DOHH2 (cell line): ENCODE measurements around the gene CACNA1B.

Experiments
- H3F3A ChIP-seq: fragments of 200-600 bp; sonication (generic), shearing (Covaris generic); 2 replicates; pipeline ENCODE4 v1.6.0; 2016; ENCODE audit warnings: antibody characterized with exemption, mild to moderate bottlenecking; ENCODE audit not compliant: control insufficient read depth, insufficient read depth
- H3K27ac ChIP-seq: fragments of 200-600 bp; sonication (generic); 2 replicates; pipeline ENCODE4 v1.5.1; 2014; ENCODE audit warnings: low read depth, mild to moderate bottlenecking, low read length, moderate library complexity
- H3K27me3 ChIP-seq: fragments of 200-600 bp; sonication (generic); 2 replicates; pipeline ENCODE4 v1.6.1; 2014; ENCODE audit warnings: mild to moderate bottlenecking, low read length, mixed read lengths; ENCODE audit not compliant: control insufficient read depth
- H3K36me3 ChIP-seq: fragments of 200-600 bp; sonication (generic); 2 replicates; pipeline ENCODE4 v1.6.1; 2014; ENCODE audit warnings: mild to moderate bottlenecking, low read length, moderate library complexity, mixed read lengths; ENCODE audit not compliant: control insufficient read depth
- H3K4me1 ChIP-seq: fragments of 200-600 bp; sonication (generic); 2 replicates; pipeline ENCODE4 v1.6.1; 2014; ENCODE audit warnings: mild to moderate bottlenecking, low read length, mixed read lengths; ENCODE audit not compliant: control insufficient read depth
- H3K4me2 ChIP-seq: fragments of 200-600 bp; sonication (generic); 2 replicates; pipeline ENCODE4 v1.6.0; 2014; ENCODE audit warnings: mild to moderate bottlenecking, low read length, moderate library complexity
- H3K4me3 ChIP-seq: fragments of 200-600 bp; sonication (generic); 2 replicates; pipeline ENCODE4 v1.5.1; 2014; ENCODE audit warnings: mild to moderate bottlenecking, low read length, mixed read lengths
- H3K79me2 ChIP-seq: fragments of 200-600 bp; sonication (generic); 2 replicates; pipeline ENCODE4 v1.6.1; 2014; ENCODE audit warnings: mild to moderate bottlenecking, low read length, mixed read lengths; ENCODE audit not compliant: control insufficient read depth
- H3K9me2 ChIP-seq: fragments of 200-600 bp; sonication (generic); replicated peaks from 2 replicates; pipeline ENCODE4 v1.6.1; 2014; ENCODE audit warnings: mild to moderate bottlenecking, low read length, mixed read lengths; ENCODE audit not compliant: control insufficient read depth
- H3K9me3 ChIP-seq: fragments of 200-600 bp; sonication (generic); 2 replicates; pipeline ENCODE4 v1.6.1; 2014; ENCODE audit warnings: antibody characterized with exemption, low read length, mixed read lengths; ENCODE audit not compliant: control insufficient read depth, insufficient read depth
- H4K20me1 ChIP-seq: fragments of 200-600 bp; sonication (generic); 2 replicates; pipeline ENCODE4 v1.6.0; 2014; ENCODE audit warnings: low read depth, mild to moderate bottlenecking, antibody characterized with exemption, low read length, moderate library complexity; ENCODE audit not compliant: control insufficient read depth, insufficient read depth
- EZH2phosphoT487 ChIP-seq: fragments of 200-600 bp; sonication (generic); IDR thresholded peaks from 2 replicates; pipeline ENCODE4 v1.6.1; 2017; ENCODE audit warnings: borderline replicate concordance, mild to moderate bottlenecking, antibody characterized with exemption, low read length, moderate library complexity, mixed read lengths
- TF ChIP-seq, protein P1 (sequence below): fragments of 200-600 bp; sonication (generic); IDR thresholded peaks from one replicate; pipeline ENCODE4 v1.5.1; 2014; ENCODE audit warnings: antibody characterized with exemption, mild to moderate bottlenecking, low read depth, low read length; ENCODE audit not compliant: poor library complexity, severe bottlenecking

The CACNA1B gene

DNA sequence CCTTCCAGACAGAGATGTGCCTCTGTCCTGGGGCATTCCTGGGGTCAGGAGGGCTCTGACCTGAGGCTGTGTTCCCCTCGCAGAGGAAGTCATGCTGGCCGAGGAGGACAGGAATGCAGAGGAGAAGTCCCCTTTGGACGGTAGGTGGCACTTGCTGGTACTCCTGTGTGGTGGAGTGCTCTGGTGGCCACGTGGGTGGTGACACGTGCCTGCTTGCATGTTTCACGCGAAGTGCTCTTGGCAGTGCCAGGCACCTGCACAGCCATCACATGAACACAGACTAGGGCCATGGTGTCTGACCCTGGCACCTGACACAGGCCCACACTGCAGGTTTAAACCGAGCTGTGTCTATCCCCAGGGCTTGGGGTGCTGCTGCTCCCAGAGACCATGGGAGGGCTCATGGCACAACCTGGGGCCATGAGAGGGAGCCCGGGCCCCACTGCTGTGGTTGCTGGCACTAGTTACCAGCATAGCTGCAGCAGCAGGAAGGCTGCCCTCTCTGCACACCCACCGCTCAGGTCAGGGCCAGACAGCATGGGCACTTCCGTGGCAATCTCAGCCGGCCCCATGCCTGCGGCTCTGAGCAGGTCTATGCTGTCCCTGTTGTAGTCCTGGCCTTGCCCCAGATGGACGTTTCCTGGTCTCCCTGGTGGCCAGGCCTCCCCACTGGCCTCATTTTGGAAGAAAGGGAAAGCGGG is 79.3 kb downstream of the CACNA1B start:
- Histone ChIP-seq H4K20me1 (no peaks in the 10 kb centered on the region), H3K79me2 (no peaks in the 10 kb centered on the region), H3K27me3 (no peaks in the 10 kb centered on the region), H3K4me3 (no peak overlapping the region), H3K4me1 (no peaks in the 10 kb centered on the region), H3K9me3 (no peaks in the 10 kb centered on the region), H3K36me3 (no peaks in the 10 kb centered on the region), H3K9me2 (no peaks in the 10 kb centered on the region), H3K4me2 (no peak overlapping the region), H3F3A (no peaks in the 10 kb centered on the region), H3K27ac (no peak overlapping the region)
- TF ChIP-seq EZH2phosphoT487 = no peak
- TF ChIP-seq, protein P1, sequence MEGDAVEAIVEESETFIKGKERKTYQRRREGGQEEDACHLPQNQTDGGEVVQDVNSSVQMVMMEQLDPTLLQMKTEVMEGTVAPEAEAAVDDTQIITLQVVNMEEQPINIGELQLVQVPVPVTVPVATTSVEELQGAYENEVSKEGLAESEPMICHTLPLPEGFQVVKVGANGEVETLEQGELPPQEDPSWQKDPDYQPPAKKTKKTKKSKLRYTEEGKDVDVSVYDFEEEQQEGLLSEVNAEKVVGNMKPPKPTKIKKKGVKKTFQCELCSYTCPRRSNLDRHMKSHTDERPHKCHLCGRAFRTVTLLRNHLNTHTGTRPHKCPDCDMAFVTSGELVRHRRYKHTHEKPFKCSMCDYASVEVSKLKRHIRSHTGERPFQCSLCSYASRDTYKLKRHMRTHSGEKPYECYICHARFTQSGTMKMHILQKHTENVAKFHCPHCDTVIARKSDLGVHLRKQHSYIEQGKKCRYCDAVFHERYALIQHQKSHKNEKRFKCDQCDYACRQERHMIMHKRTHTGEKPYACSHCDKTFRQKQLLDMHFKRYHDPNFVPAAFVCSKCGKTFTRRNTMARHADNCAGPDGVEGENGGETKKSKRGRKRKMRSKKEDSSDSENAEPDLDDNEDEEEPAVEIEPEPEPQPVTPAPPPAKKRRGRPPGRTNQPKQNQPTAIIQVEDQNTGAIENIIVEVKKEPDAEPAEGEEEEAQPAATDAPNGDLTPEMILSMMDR = no peak

DNA sequence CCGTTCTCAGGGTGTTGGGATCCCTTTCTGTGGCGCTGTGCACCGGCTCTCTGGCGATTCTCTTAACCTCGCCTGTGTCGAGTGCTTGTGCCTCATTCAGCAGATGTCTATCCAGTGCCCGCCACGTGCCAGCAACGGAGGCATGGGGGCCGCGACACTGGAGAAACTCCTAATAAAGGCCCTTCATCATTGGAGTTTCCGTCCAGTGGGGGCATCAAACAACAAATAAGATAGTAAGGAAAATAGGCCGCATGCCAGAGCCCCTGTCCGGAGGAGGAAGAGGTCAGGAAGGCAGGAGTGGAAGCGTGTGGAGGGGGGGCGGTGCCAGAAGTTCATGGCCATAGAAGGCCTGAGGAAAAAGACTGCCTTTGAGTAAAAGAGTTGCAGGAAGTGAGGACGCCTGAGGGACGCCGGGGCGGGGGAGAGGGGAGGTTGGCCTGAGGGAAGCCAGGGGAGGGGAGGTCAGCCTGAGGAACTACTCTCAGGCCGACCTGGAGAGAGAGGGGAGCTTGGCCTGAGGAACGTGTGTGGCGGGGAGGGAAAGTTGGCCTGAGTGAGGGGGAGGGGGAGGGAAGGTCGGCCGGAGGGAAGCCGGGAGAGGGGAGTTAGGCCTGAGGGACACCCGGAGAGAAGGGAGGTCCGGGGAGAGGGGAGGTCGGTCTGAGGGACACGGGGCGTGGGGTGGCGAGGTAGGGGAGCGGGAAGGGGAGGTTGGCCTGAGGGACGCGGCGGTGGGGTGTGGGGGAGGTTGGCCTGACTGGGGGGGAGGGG is 82.2 kb downstream of the CACNA1B start:
- TF ChIP-seq, protein P1 = no peak
- no peak for TF ChIP-seq EZH2phosphoT487
- no peaks in the 10 kb centered on the region for H3F3A ChIP-seq
- H3K4me3 ChIP-seq = no peak overlapping the region
- H3K27ac ChIP-seq = no peak overlapping the region
- H3K79me2 ChIP-seq = no peaks in the 10 kb centered on the region
- H3K9me3 ChIP-seq = no peaks in the 10 kb centered on the region
- H3K36me3 ChIP-seq = no peaks in the 10 kb centered on the region
- H3K4me1 ChIP-seq = no peaks in the 10 kb centered on the region
- H4K20me1 ChIP-seq = no peaks in the 10 kb centered on the region
- H3K4me2 ChIP-seq = no peak overlapping the region
- H3K27me3 ChIP-seq = 0 out of 2 replicates have a peak, but pooled peaks cover 1% of the 10 kb centered on the region
- H3K9me2 ChIP-seq = no peaks in the 10 kb centered on the region

DNA sequence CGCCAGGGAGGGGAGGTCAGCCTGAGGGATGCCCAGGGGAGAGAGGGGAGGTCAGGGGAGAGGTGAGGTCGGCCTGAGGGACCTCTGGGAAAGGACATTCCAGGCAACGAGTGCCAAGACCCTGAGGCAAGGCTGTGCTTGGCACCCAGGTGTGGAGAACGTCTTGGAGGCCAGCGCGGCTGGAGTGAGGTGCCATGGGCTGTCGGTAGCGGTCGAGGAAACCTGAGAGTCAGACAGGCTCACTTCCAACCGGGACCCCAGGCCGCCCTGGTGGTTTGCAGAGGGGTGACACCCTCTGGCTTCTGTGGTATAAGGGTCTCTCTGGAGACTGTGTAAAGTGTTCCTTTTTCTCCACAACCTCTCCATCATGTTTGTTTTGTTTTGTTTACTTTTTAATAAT is 82.9 kb downstream of the CACNA1B start:
- Histone ChIP-seq H3K27me3 (0 out of 2 replicates have a peak, but pooled peaks cover 2% of the 10 kb centered on the region), H3K4me1 (no peaks in the 10 kb centered on the region), H3K79me2 (no peaks in the 10 kb centered on the region), H3K4me2 (no peak overlapping the region), H3K9me2 (no peaks in the 10 kb centered on the region), H3K36me3 (no peaks in the 10 kb centered on the region), H4K20me1 (no peaks in the 10 kb centered on the region), H3F3A (no peaks in the 10 kb centered on the region), H3K27ac (no peak overlapping the region), H3K4me3 (no peak overlapping the region), H3K9me3 (no peaks in the 10 kb centered on the region)
- TF ChIP-seq, protein P1 = peak; percentile 29
- TF ChIP-seq EZH2phosphoT487 = no peak
